ENCODE measurements around the gene TBX20. TPM values are rescaled to one million over a fixed set of nuclear protein-coding genes. Genes with fewer than 3 reads are reported as not detected.

TBX20 gene
- total RNA-seq, 6 experiments from 2014 or later, result 0.40 to 1.4 (median 0.94) TPM

GRCh38 chr7:35260246-35260645 is 6.3 kb upstream of the TBX20 start:
- DNase-seq (no peak), ATAC-seq (no peak)
- Histone ChIP-seq H3K4me1 (peaks cover 0 to 8% (median 0%) of the 10 kb centered on the region in 4 donors), H3K36me3 (no peaks in the 10 kb centered on the region), H3K27ac (no peak overlapping the region), H3K9me3 (no peaks in the 10 kb centered on the region), H3K4me3 (no peak overlapping the region), H3K27me3 (peaks cover 4 to 25% of the 10 kb centered on the region in 2 donors)
- intact Hi-C loops (cut with DNase I), result no loop called here
- TF ChIP-seq CTCF (IDR thresholded peaks at IDR 0.05) (no peak), POLR2A (IDR thresholded peaks at IDR 0.05) (no peak)
- WGBS (ENCODE audit: insufficient coverage, low coverage, low lambda C conversion rate, missing lambda C conversion rate), result 17% methylated on average over 2 of the region's 7 CpGs

- 8% methylated on average over 6 of the region's 6 CpGs for WGBS (ENCODE audit: insufficient coverage, low coverage, low lambda C conversion rate, missing lambda C conversion rate)
- peaks cover 7 to 30% of the 10 kb centered on the region in 2 donors for H3K27me3 ChIP-seq
- DNase-seq (no peak), ATAC-seq (no peak)
- no peaks in the 10 kb centered on the region for H3K9me3 ChIP-seq
- no peak overlapping the region for H3K27ac ChIP-seq
- intact Hi-C loops (cut with DNase I), result no loop called here
- H3K36me3 ChIP-seq, result no peaks in the 10 kb centered on the region
- peaks cover 0 to 8% (median 0%) of the 10 kb centered on the region in 4 donors for H3K4me1 ChIP-seq
- no peak overlapping the region for H3K4me3 ChIP-seq
- no peak for TF ChIP-seq POLR2A (IDR thresholded peaks at IDR 0.05)
- no peak for TF ChIP-seq CTCF (IDR thresholded peaks at IDR 0.05)
These were observed 5.6 kb upstream of the TBX20 start for GRCh38 chr7:35259523-35259908.

- WGBS (ENCODE audit: insufficient coverage, low coverage, low lambda C conversion rate, missing lambda C conversion rate), result 14% methylated on average over 18 of the region's 27 CpGs
- ATAC-seq (no peak), DNase-seq (no peak)
- H3K4me1 ChIP-seq, result peaks cover 0 to 11% (median 0%) of the 10 kb centered on the region in 4 donors
- TF ChIP-seq POLR2A (IDR thresholded peaks at IDR 0.05) (no peak), CTCF (IDR thresholded peaks at IDR 0.05) (no peak)
- H3K27me3 ChIP-seq, result peaks cover 8 to 33% of the 10 kb centered on the region in 2 donors
- intact Hi-C loops (cut with DNase I), result no loop called here
- no peak overlapping the region for H3K27ac ChIP-seq
- H3K4me3 ChIP-seq, result no peak overlapping the region
- no peaks in the 10 kb centered on the region for H3K9me3 ChIP-seq
- H3K36me3 ChIP-seq, result no peaks in the 10 kb centered on the region
These were observed 5.1 kb upstream of the TBX20 start for GRCh38 chr7:35258868-35259522.

- H3K4me3 ChIP-seq, result no peak overlapping the region
These were observed 4.4 kb upstream of the TBX20 start for GRCh38 chr7:35258125-35258867.

More at GRCh38 chr7:35258125-35258867, 4.4 kb upstream of the TBX20 start:
- no peak for DNase-seq
- Histone ChIP-seq H3K4me1 (peaks cover 0 to 16% (median 0%) of the 10 kb centered on the region in 4 donors), H3K27me3 (peaks cover 8 to 39% of the 10 kb centered on the region in 2 donors), H3K9me3 (no peaks in the 10 kb centered on the region), H3K36me3 (no peaks in the 10 kb centered on the region), H3K27ac (no peak overlapping the region)
- no peak for ATAC-seq
- no peak for TF ChIP-seq POLR2A (IDR thresholded peaks at IDR 0.05)
- TF ChIP-seq CTCF (IDR thresholded peaks at IDR 0.05), result no peak
- intact Hi-C loops (cut with DNase I), result no loop called here
- 28% methylated on average over 23 of the region's 50 CpGs for WGBS (ENCODE audit: insufficient coverage, low coverage, low lambda C conversion rate, missing lambda C conversion rate)

Data from right lobe of liver (tissue), 6 donors.